Sigmoid colon (tissue), 4 donors: ENCODE results near the gene KLK14.

Experiments
- EP300 ChIP-seq, 4 donors: sonication (generic); formaldehyde crosslinking; IDR thresholded peaks; one replicate each; pipeline ENCODE4 v1.6.1; 2017; ENCODE audit warnings: antibody characterized with exemption in 4 of 4
- POLR2A ChIP-seq, 2 donors: fragments of 450-650 bp; IDR thresholded peaks; one replicate each; pipeline ENCODE4 v1.6.1; 2016; ENCODE audit warnings: antibody characterized with exemption in 2 of 2, mild to moderate bottlenecking in 2 of 2, moderate library complexity in 2 of 2
- POLR2AphosphoS5 ChIP-seq, 4 donors: sonication (generic); formaldehyde crosslinking; IDR thresholded peaks; one replicate each; pipeline ENCODE4 v1.6.1; 2017; ENCODE audit warnings: antibody characterized with exemption in 4 of 4
- TF ChIP-seq, protein P1 (sequence below), 4 experiments: fragments of 450-650 bp in 3 of 4; fragments of 200-600 bp in 1 of 4; IDR thresholded peaks; one replicate each; pipeline ENCODE4 v1.5.1; 2016 to 2019; ENCODE audit warnings: antibody characterized with exemption in 4 of 4, mild to moderate bottlenecking in 3 of 4, moderate library complexity in 2 of 4

DNA sequence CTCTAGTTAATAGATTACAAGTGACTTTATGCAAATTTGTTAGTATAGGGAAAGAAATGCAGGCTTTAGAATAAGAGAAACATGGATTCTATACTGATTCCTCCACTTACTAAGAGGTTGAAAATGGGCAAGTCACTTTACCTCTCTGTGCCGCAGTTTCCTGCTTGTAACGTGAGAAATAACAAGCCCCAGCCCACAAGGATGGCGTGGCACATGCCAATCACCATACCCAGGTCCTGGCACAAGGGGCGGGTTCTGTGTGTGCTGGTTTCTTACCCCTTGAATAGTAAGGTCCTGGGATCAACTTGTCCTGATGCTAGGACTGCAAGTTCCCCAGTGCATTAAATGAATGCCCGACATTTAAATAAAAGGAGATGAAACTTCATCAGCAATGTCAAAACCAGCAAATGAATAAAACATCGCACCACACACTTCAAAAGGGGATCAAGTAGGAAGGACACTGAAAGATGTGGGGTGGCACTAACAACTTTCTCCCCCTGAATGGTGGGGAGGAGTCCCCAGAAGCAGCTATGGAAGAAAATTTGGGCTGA is 34.1 kb upstream of the KLK14 start:
- TF ChIP-seq POLR2AphosphoS5 (IDR thresholded peaks at IDR 0.05) (no peak), POLR2A (IDR thresholded peaks at IDR 0.05) (no peak), EP300 (IDR thresholded peaks at IDR 0.05) (no peak)
- TF ChIP-seq, protein P1, sequence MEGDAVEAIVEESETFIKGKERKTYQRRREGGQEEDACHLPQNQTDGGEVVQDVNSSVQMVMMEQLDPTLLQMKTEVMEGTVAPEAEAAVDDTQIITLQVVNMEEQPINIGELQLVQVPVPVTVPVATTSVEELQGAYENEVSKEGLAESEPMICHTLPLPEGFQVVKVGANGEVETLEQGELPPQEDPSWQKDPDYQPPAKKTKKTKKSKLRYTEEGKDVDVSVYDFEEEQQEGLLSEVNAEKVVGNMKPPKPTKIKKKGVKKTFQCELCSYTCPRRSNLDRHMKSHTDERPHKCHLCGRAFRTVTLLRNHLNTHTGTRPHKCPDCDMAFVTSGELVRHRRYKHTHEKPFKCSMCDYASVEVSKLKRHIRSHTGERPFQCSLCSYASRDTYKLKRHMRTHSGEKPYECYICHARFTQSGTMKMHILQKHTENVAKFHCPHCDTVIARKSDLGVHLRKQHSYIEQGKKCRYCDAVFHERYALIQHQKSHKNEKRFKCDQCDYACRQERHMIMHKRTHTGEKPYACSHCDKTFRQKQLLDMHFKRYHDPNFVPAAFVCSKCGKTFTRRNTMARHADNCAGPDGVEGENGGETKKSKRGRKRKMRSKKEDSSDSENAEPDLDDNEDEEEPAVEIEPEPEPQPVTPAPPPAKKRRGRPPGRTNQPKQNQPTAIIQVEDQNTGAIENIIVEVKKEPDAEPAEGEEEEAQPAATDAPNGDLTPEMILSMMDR (IDR thresholded peaks at IDR 0.05) = no peak
